Measurements from ENCODE around the gene CALHM6.
"Not testable (repeated sequence)": the region's sequence is repeated elsewhere in the genome, so short reads cannot be mapped to it uniquely, and the experiment has no call there.

The CALHM6 gene

DNA sequence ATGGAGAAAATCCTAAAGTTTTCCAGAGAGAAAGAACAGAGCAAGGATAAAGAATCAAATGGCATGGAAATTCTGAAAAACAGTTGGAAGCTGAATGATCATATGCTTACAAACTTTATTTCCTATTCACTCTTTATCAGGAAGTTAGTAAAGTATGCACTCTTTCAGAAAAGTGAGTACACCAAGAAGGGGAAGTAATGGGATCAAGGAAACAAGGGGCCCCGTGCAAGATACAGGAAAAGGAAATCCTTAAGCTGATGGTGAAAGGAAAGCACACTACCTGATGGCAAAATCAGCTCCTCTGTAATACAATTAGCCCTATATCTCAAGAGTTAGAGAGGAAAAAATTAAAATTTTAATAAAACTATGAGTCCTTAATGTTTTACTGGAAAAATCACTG lies 14.0 kb downstream of the CALHM6 start:
- in situ Hi-C loops (cut with MboI; ENCODE audit: low sequenced_read_pairs) = no loop called here

DNA sequence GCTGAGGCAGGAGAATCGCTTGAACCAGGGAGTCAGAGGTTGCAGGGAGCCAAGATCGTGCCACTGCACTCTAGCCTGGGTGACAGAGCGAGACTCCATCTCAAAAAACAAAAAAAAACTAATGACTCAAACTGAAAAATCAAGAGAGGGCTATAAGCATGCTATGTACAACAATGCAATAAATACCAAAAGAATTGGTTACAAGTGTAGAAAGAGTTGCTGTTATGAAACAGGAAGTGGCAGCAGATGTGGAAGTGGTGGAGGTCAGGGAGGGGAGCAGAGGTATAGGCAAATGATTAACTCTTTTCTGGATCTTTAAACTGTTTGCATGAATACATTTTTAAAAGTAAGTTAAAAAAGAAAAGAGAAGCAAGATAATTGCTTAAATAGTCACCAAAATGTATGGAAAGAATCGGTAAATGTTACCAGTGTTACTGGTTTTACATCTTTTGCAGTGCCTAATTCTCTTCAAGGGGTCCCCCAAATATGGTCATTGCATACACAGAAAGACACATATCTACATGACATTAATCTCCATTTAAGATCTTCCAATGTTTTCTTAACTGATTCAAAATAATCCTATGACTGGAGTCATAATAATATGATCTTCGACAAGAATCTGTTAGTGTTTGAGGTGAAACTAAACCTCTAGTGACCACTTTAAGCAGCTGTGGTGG lies 15.0 kb downstream of the CALHM6 start:
- in situ Hi-C loops (cut with MboI; ENCODE audit: low sequenced_read_pairs) = no loop called here

DNA sequence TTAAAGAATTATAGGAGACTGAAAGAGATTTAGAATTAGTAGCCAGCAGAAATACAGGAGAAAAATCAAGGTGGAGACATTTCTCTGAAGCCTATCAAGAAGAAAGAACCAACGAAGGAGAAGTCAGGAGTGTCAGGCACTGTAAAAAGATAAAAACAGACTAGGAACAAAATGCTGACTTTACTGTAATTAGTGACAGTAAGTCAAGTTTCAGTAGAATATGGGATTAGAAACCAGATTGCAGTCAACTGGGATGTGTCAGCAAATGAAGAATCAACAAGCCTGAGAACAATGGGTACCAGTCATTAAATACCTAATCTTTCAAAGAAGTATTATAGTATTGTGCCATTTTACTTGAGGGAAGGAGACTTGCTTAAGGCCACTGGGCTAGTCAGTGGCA lies 21.6 kb downstream of the CALHM6 start:
- in situ Hi-C loops (cut with MboI; ENCODE audit: low sequenced_read_pairs) = no loop called here

DNA sequence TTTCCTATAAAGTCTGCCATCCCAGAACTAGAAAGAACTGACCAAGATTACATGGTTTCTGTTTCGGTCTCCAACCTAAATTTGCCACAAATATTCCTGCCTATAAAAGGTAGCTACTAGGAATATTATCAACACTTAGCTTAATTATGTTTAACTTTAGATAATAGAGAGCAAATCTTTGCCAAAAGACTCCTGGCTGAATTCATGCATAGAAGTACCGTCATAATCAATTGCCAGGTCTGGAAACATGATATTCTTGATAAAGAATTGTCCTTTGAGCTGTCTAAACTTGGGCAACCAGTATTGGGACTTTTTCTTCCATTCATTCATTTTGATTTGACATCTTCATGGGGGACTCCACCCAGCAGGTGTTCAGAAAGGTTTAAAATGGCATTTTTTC lies 22.4 kb downstream of the CALHM6 start:
- in situ Hi-C loops (cut with MboI; ENCODE audit: low sequenced_read_pairs) = no loop called here

DNA sequence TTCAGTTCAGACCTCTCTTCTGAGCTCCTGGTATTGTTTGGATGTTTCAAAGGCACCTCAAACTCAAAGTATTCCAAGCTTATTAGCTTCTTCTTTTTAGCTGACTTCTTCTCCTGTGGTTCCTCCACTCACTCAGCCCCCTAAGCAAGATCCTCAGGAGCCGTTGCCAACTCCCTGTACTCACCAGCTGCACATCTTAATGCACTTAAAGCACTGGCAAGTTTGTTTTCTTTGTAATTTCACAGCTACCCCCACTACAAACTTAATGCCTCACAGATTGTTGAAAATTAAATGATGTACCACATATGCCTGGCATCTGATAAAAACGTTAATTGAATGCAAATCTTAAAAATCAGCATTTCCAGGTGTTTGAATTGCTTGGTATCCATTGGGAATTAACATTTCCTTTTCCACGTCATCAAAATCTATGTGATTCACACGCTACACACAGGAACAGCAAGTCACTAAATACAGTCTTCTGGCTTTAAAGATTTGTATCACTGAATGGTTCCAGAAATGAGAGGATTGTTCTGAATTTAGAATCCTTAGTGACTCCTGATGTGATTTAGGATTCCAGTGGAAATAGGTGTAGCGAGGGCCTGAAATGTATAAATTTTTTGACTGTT lies 24.5 kb downstream of the CALHM6 start:
- in situ Hi-C loops (cut with MboI; ENCODE audit: low sequenced_read_pairs) = no loop called here

DNA sequence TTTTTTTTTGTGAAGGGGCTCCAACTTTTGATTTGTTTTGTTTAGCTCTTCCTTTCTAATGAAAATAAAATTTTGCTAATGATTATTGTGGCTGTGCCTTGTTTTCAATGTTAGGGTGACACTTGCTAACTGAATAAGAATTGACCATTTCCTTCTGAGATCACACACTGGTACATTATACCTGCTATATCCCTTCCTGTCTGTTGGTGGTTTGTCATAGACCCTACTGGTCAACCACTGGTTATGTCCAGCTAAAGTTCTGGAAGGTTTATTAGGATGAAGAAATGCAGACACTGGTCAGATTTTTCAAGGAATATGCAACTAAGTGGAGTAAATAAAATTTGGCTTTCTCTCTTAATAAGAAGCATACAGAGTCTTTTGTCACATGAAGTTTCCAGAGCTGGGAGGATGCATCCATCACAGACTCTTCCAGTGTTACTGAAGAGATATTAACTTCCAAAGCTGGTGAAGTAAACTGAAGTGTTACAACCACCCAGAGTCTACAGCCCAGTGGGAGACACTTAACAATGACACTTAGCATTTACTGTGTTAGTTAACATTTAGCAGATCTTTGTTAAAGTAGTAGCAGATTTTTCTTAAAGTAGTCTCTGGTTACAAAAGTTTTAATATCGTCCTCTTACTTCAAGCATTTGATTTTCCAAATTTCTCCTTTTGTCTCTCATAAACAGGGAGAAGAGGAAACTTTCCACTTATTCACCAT lies 30.6 kb downstream of the CALHM6 start:
- in situ Hi-C loops (cut with MboI; ENCODE audit: low sequenced_read_pairs) = no loop called here

DNA sequence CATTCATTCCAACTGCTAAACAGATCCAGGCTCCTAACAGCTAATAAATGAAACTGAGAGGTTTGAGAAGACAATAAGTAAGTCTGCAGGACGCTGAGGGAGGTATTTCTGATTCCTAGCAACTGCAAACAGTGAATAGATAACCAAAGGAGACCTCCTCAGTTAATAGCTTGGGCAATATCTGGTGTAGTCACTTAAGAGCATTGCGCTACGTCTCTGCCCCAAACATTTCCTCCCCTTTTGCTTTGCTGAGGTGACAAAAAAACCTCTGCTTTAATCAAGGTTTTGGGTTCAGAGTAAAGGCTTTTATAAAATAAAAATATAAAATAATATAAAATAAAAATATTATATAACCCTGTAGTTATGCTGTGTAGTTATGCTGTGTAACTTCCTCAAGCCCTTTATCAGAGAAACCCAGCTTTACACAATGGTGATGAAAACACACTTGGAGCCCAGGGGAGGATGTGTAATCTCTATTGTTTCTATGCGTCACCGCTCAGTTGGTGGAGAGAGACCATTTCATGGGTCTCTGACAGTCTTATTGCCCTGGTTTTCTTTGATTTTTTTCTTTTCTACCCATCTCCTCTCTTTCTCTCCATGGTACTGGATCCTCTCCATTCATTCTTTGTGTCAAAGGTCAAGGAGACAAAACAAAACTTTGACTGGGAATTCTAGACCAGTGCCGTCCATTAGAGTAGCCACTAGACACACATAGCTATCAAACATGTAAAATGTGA lies 31.3 kb downstream of the CALHM6 start:
- in situ Hi-C loops (cut with MboI; ENCODE audit: low sequenced_read_pairs) = no loop called here

DNA sequence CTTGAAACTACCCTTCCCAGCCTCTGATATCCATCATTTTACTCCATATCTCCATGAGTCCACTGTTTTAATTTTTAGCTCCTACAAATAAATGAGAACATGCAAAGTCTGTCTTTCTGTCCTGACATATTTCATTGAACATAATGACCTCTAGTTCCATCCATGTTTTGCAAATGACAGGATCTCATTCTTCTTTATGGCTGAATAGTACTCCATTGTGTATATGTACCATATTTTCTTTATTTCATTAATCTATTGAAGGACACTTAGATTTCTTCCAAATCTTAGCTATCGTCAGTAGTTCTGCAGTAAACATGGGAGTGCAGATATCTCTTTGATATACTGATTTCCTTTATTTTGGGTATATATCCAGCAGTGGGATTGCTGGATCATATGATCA lies 34.0 kb downstream of the CALHM6 start:
- in situ Hi-C loops (cut with MboI; ENCODE audit: low sequenced_read_pairs) = not testable (repeated sequence)

DNA sequence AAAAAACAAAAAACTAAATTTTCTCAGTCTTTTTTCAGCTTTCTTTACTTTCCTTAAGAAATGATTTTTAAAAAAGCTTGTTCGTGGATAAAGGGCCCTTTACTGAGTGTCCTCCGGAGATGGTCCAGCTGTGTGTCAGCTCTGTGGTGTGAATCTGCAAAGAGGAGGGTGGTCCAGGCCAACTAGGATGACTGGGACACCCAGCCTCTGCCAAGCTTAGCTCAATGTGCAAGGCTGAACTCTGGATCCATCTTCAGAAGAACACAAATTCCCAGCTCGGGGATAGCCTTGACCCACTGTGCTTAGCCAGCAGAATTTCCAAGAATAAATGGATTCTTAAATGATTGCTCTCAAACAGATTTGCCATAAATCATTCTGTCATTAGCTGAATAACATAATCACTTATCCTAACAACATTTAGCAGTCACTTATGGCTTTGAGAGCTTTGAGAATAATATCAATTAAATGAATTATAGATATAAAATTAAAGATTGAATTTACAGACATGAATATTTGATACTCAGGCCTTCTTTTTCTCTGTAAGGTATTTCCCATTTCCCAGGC lies 36.0 kb downstream of the CALHM6 start:
- in situ Hi-C loops (cut with MboI; ENCODE audit: low sequenced_read_pairs) = no loop called here

DNA sequence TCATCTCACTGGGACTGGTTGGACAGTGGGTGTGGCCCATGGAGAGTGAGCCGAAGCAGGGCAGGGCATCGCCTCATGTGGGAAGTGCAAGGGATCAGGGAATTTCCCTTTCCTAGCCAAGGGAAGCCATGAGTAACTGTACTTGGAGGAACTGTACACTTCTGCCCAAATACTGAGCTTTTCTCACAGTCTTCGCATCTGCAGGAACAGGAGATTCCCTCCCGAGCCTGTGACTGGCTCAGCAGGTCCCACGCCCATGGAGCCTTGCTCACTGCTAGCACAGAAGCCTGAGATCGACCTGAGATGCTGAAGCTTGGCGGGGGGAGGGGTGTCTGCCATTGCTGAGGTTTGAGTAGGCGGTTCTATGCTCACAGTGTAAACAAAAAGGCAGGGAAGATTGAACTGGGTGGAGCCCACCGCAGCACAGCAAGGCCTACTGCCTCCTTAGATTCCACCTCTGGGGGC lies 39.8 kb downstream of the CALHM6 start:
- in situ Hi-C loops (cut with MboI; ENCODE audit: low sequenced_read_pairs) = no loop called here

DNA sequence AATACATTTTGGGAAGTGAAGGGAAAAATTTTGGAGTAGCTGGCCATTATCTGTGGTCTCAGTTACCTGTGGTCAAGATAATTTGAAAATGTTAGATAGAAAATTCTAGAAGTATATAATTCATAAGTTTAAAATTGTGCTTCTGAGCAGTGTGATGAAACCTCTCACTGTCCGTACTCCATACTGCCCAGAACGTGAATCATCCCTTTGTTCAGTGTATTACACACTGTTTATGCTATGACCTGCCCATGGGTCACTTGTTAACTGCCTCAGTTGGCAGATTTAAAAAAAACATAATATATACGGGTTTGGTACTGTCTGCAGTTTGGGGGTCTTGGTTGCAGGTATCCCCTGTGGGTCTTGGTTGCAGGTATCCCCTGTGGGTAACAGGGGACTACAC lies 46.1 kb downstream of the CALHM6 start:
- in situ Hi-C loops (cut with MboI; ENCODE audit: low sequenced_read_pairs) = no loop called here

DNA sequence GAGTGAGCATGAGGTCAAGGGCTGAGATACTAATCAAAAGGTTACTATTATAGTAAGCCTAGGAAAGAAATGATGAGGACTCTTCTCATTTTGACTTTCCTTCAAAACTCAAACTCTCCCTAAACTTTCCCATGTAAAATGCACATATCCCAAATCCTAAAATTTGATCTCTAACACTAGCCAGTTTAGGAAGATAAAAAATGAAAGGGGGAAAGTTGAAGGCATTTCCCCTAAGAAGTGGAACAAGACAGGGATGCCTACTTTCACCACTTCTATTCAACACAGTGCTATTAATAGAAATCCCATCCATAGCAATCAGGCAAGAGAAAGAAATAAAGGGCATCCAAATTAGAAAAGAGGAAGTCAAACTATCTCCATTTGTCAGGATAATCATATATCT lies 47.4 kb downstream of the CALHM6 start:
- in situ Hi-C loops (cut with MboI; ENCODE audit: low sequenced_read_pairs) = no loop called here

DNA sequence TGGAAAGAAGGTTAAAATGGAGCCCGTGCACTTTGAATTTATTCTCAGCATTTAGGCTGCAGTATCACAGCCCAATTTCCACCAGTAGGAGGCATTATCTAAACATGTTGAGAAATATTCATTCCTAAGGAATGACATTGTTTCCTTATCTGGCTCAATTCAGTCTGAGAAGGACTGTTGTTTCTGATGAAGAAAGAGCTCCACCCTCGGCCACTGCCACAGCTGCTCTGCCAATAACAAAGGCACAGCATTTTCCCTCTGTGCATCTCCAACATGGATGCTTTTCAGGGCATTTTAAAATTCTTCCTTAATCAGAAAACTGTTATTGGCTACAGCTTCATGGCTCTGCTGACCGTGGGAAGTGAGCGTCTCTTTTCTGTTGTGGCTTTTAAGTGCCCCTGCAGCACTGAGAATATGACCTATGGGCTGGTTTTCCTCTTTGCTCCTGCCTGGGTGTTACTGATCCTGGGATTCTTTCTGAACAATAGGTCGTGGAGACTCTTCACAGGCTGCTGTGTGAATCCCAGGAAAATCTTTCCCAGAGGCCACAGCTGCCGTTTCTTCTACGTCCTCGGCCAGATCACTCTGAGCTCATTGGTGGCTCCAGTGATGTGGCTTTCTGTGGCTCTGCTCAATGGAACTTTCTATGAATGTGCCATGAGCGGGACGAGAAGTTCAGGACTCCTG lies 50.4 kb downstream of the CALHM6 start, which contains the start of gene CALHM5:
Gene CALHM5, plus strand, starts transcription at position 216 of the 687 bp plus-strand sequence. Its CDS starts 58 bp downstream, at position 274.
- in situ Hi-C loops (cut with MboI; ENCODE audit: low sequenced_read_pairs) = no loop called here

DNA sequence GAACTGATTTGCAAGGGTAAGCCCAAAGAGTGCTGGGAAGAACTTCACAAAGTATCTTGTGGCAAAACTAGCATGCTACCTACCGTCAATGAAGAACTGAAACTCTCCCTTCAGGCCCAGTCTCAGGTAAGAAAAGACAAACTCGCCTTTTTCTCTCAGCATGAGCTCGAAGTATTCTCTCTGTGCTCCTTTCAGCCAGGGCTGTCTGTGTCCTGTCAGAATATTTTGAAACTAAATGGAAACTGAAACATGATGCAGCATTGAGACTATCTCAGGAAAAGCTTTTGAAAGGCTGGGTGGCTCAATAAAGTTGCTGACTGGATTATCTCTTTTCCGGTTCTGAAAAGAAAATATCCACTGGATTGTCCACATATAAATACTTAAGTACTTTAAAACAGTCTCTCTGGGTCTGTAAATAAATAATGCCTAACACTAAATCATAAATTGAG lies 51.0 kb downstream of the CALHM6 start:
- in situ Hi-C loops (cut with MboI; ENCODE audit: low sequenced_read_pairs) = no loop called here

DNA sequence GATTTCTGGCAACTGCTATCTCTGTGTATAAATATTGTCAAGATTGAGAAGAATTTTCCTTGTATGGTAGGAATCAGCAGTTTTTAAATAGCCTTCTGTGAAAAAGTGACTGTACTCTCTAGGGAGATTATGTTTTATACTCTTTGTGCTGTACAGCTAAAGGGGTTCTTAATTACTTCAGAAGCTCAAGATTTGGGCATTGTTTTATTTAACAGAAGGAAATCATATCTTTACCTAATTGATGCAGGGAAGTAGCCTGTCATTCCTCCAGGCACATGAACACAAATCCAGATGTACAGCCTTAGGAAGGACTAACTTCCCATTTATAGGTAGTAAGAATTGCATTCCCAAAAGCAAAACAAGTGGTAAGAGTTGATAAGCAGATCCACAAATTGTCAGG lies 51.6 kb downstream of the CALHM6 start:
- in situ Hi-C loops (cut with MboI; ENCODE audit: low sequenced_read_pairs) = no loop called here
